IPS-11a (cell line): Measurements from ENCODE around the gene PRSS22.

Experiments used
- H3K4me3 ChIP-seq: one replicate; pipeline ENCODE4 v1.5.1; 2013; ENCODE audit warnings: low read depth, low read length, control low read depth

The PRSS22 gene

GRCh38 chr16:2852731-2853507, 5.1 kb downstream of the PRSS22 start:
- no peak overlapping the region for H3K4me3 ChIP-seq

DNA sequence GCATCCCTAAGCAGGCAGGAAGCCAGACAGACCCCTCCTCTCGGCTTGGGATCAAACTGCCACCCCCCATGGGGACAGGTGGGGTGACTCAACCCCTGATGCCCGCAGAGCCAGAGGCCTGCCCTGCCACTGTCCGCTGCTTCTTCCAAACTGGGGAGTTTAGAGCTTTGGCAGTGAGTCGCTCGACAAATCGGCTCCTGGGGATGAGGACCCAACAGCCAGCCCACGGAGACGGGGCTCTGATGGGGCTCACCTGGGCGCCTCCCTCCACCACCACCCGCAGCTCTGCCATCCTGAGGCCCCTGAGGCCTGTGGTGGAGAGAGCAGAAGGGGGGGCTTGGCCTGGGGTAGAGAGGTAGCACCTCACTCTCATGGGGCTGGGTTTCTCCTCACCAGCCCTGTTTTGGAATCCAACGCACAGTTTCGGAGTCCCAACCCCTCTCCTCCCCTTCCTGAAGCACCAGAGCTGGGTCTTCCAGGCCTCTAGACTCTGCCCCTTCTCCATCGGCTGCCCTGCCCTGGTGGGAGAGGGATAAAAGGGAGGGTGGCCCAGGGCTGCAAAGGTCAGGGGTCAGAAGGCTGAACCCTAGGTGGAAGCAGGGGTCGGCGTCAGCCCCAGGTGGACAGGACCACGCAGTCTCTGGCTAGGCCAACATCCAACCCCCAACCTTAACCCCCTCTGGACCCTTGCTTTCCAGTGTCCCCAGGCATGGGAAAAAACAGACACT, 5.8 kb downstream of the PRSS22 start:
- no peak overlapping the region for H3K4me3 ChIP-seq

DNA sequence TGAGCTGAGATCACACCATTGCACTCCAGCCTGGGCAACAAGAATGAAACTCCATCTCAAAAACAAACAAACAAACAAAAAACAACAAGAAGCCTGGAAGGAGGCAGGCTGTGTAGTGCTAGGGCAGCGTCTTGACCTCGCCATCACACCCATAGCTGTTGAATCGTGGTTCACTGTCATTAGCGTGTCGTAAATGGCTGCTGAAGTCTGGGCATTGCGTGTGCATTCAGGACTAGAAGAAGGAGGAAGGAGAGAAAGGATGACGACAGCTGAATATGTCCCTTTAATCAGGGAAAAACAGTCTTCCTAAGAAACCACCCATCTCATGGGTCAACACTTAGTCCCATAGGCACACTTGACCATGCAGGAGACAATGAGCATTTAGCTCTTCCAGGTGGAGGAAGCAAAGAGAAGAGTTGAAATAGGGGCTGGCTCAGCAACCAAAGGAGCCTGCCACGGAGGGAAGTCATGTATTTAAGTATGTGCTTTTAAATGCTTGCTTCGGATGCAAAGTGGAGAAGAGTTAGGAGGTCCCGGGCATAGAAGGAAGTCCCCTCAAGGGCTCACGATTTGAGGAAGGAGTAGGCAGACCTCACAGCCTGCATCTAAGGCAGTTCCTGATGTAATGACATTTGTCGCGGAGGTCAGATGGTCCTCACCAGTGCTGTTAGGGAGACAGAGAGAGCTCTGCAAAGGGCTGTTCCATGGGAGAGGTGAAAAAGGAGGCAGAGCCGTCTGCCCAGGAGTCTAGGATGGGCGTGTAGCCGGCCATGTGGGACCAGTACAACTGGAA, 8.8 kb downstream of the PRSS22 start:
- no peak overlapping the region for H3K4me3 ChIP-seq

GRCh38 chr16:2846511-2847310, 11.3 kb downstream of the PRSS22 start:
- H3K4me3 ChIP-seq, result no peak overlapping the region

- no peak overlapping the region for H3K4me3 ChIP-seq
These were observed 12.9 kb downstream of the PRSS22 start for GRCh38 chr16:2845116-2845515.

DNA sequence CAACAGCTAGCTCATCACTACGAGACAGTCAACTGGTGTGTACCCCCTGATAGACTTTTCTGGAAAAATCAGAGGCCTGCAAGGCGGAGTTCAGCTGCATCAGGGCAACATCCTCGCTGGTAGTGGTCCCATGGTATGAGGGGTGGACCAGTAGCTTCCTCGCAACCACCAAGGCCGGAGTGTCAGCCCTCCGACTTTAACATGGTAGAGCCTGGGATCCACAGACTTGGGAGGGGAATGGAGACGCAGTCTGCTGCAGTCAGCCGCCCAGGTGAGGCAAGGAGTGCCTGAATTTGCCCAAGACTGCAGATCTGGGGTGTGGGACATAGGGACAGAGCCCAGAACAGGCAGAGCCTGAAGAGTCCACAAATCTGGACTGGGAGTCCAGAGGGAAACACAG, 14.4 kb downstream of the PRSS22 start:
- H3K4me3 ChIP-seq, result no peak overlapping the region

DNA sequence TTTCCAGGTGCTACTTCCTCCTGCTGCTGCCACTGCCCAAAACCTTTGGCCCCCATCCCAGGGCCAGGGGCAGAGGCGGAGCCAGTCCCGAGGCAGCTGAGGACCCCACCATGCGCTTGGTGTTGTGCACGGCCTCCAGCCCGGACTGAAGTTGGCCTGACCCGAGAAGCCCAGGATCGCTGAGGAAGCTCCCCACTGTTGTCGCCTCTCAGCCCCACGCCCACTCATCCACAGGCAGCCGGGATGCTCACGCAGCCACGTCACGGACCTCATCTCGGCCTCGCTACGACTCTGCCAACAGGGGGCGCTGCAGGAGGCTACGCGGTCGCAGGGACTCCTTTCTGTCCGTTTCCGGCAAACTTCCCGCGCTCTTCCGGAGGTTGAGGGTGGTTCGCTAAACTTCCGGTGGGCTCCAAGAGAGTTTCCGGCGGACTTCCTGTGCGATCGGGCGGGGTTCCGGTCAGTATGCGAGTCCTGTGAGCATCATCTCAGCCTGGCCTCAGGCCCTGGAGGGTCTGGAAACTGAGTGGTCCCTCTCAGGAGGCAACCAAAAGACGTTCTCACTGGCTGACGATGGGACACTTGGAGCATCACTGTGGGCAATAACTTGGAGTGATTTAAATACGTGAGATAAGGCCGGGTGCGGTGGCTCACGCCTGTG, 15.5 kb downstream of the PRSS22 start:
- H3K4me3 ChIP-seq, result no peak overlapping the region

GRCh38 chr16:2841606-2842339, 16.2 kb downstream of the PRSS22 start:
- no peak overlapping the region for H3K4me3 ChIP-seq

- no peak overlapping the region for H3K4me3 ChIP-seq
These were observed 17.1 kb downstream of the PRSS22 start for GRCh38 chr16:2840914-2841313.

DNA sequence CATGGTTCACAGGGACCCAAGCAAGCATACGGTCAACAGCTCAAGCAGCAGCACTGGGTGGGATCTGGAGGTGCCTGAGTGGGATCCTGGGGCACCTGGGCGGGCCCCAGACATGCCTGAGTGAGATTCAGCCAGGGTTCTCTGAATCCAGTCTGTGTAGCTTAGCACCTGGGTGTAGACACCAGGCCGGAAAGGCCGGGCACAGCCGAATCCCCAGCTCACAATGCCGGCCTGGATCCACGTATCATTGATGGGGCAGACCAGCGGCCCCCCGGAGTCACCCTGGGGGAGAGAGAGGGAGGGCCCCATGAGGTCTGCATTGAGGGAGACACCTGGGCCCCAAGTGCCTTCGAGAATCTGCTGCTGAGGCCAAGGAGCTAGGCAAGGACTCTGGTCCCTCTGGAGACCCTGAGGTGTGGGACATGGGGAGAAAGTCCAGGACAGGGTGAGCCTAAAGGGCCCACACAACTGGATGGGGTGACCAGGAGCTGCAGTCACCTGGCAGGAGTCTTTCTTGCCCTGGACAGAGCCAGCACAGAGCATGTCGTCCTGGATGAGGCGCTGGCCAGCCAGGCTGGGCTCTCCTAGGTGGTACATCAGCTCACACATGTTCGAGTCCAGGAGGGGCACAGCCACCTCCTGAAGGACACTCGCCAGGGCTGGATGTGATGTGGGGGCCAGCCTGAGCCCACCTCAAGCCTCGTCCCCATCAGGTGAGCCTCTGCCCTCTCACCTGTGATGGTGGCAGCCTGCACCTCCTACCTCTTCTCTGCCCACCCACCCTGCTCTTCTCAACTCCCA, 18.1 kb downstream of the PRSS22 start:
- no peak overlapping the region for H3K4me3 ChIP-seq

GRCh38 chr16:2838928-2839327, 19.0 kb downstream of the PRSS22 start:
- no peak overlapping the region for H3K4me3 ChIP-seq

- no peak overlapping the region for H3K4me3 ChIP-seq
These were observed 21.1 kb downstream of the PRSS22 start for GRCh38 chr16:2836646-2837508.

GRCh38 chr16:2835638-2836493, 22.1 kb downstream of the PRSS22 start:
- no peak overlapping the region for H3K4me3 ChIP-seq

DNA sequence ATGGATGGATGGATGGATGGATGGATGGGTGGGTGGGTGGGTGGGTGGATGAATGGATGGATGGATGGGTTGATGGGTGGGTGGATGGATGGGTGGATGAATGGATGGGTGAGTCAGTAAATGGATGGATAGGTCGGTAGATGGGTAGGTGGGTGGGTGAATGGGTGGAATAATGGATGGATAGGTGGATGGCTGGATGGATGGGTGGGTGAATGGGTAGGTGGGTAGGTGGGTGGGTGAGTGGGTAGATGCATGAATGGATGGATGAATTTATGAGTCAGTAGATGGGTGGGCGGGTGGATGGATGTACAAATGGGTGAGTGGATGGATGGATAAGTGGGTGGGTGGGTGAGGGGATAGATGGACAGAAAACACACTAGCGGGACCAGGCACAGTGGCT, 23.0 kb downstream of the PRSS22 start:
- H3K4me3 ChIP-seq, result no peak overlapping the region

DNA sequence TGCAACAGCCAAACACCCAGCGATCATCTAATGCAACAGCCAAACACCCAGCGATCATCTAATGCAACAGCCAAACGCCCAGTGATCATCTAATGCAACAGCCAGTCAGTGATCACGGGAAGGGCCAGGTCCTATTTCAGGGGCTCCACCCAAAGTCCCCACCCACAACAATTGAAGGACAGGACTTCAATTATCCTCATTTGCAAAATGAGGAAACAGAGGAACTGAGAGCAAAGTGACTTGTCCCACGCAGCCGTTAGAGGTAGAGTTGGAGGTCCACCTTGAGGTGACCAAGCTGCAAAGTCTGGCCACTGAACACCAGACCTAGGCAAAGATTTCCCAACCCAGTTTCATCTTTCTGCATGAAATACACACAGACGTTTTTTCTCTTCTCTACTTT, 24.2 kb downstream of the PRSS22 start:
- H3K4me3 ChIP-seq, result no peak overlapping the region

DNA sequence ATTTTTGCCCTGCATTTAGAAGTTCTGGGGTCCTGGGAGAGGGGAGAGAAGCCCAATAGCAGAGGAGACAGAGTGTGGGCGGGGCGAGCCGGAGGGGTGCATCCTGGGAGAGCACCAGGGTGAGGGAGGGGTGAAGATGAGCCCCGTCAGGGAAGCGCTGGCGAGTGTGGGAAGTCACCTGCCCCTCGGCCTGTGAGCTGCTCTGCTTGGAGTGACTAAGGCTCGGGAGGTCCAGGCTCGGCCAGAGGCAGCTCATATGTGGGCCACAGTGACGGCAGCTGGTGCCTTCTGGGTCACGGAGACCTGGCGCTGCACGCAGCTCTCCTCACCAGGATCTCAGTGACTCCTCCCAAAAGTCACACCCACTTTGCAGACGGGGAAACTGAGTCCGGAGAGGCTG, 26.8 kb downstream of the PRSS22 start:
- H3K4me3 ChIP-seq, result no peak overlapping the region

DNA sequence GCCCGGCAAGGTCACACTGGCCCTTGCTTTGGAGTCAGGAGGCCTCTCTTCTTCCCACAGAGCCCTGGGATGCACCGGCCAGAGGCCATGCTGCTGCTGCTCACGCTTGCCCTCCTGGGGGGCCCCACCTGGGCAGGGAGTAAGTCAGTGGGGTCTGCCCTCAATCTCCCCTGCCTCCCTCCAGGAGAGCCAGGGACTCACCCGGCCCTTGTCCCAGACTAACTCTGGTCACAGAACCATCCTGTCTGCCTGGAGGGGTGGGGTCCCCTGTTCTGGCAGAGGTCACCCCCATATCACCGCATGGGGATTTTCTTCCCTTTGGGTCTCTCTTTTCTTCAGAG, 27.6 kb downstream of the PRSS22 start:
- no peak overlapping the region for H3K4me3 ChIP-seq
